ENCODE measurements around the gene RALGDS. TPM values are rescaled to one million over a fixed set of nuclear protein-coding genes. Genes with fewer than 3 reads are reported as not detected.

RALGDS gene
- total and polyA plus RNA-seq, 2 donors (not counting 1 experiment from before 2014, with no cell fraction given) = 62.4 to 88.0 TPM

DNA sequence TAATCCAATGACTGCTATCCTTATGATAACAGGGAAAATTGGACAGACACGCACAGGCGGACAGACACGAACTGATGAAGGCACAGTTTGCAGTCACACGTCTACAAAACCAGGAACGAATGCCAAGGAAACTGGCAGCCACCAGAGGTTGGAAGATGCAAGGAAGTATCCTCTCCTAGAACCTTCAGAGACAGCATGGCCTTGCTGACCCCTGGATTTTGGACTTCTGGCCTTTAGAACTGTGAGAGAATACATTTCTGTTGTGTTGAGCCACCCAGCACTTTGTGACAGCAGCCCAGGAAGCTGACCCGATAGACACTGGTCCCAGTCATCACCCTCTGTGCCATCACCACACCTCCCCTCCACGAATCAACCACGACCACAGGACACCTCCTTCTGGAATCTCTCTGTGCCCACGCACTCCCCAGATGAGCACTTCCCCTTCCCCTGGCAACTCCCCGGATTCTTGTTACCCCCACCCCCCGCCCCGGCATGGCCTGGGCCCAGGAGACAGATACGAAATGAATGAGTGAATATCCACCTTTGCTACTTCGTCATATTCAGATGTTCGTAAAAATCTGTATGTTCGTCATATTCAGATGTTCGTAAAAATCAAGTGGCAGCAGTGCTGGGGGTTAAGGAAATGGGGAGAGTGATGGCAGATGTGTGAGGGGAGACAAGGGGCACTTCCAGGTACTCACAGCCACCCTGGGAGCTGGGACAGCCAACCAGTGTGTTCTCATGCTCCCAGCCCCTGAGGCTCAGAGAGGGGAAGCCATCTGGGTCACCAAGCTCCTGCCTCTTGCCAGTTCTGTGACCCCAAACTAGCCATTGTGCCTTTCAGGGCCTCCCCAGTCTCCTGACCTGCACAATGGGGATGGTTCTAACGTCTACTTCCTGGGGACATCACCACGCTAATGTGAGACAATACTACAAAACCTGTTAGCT, 24.1 kb upstream of the RALGDS start:
- Histone ChIP-seq H3K9ac (ENCODE audit: low read length) (peak overlapping the region; percentile 52), H3K27me3 (replicated peaks in 1 of 4; ENCODE audit: control extremely low read depth in 1 of 4, control insufficient read depth in 3 of 4, insufficient read depth in 4 of 4, low read length in 3 of 4) (no peaks in the 10 kb centered on the region), H3K4me2 (replicated peaks; ENCODE audit: low read depth, low read length, poor library complexity, severe bottlenecking) (peak overlapping the region; percentile 85), H4K20me1 (ENCODE audit: control insufficient read depth, insufficient read depth, low read length, poor library complexity, severe bottlenecking) (peaks cover 68% of the 10 kb centered on the region), H3K9me3 (ENCODE audit: control extremely low read depth in 1 of 3, control insufficient read depth in 2 of 3, insufficient read depth in 1 of 3, low read length in 2 of 3) (no peaks in the 10 kb centered on the region), H3K36me3 (replicated peaks in 1 of 2; ENCODE audit: control extremely low read depth in 1 of 2, control insufficient read depth in 1 of 2, extremely low read depth in 1 of 2, insufficient read depth in 2 of 2, low read length in 1 of 2) (no peaks in the 10 kb centered on the region), H3K4me3 (ENCODE audit: control extremely low read depth in 1 of 5, extremely low read depth in 1 of 5, insufficient read depth in 1 of 5, low read depth in 2 of 5, low read length in 4 of 5) (peak overlapping the region in 3 of 5 experiments; percentile 20 to 43 (median 34)), H3K4me1 (ENCODE audit: control insufficient read depth in 2 of 2, insufficient read depth in 2 of 2, low read length in 2 of 2) (peaks cover 29 to 63% of the 10 kb centered on the region in 2 donors), H3K79me2 (ENCODE audit: control insufficient read depth, insufficient read depth, low read length) (peaks cover 79% of the 10 kb centered on the region), H2AFZ (ENCODE audit: insufficient read depth, low read depth, low read length, poor library complexity, severe bottlenecking) (no peak overlapping the region), H3K27ac (ENCODE audit: low read length in 2 of 2) (peak overlapping the region; percentile 43 to 67)
- TF ChIP-seq, protein P1, sequence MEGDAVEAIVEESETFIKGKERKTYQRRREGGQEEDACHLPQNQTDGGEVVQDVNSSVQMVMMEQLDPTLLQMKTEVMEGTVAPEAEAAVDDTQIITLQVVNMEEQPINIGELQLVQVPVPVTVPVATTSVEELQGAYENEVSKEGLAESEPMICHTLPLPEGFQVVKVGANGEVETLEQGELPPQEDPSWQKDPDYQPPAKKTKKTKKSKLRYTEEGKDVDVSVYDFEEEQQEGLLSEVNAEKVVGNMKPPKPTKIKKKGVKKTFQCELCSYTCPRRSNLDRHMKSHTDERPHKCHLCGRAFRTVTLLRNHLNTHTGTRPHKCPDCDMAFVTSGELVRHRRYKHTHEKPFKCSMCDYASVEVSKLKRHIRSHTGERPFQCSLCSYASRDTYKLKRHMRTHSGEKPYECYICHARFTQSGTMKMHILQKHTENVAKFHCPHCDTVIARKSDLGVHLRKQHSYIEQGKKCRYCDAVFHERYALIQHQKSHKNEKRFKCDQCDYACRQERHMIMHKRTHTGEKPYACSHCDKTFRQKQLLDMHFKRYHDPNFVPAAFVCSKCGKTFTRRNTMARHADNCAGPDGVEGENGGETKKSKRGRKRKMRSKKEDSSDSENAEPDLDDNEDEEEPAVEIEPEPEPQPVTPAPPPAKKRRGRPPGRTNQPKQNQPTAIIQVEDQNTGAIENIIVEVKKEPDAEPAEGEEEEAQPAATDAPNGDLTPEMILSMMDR (IDR thresholded peaks at IDR 0.05) = no peak
- TF ChIP-seq EZH2 (IDR thresholded peaks at IDR 0.05; ENCODE audit: borderline replicate concordance, insufficient read depth, low read depth, low read length, poor library complexity, severe bottlenecking) = no peak
- Mint-ChIP-seq H3K4me1 (peaks cover 68% of the 10 kb centered on the region), H3K27me3 (no peaks in the 10 kb centered on the region), H3K27ac (peak overlapping the region; percentile 86), H3K4me3 (peak overlapping the region; percentile 84), H3K9me3 (ENCODE audit: insufficient read depth) (no peaks in the 10 kb centered on the region)
- POLR2A ChIA-PET = interaction anchor here (0.5 to 1.9 kb wide), 8 partner anchors 9 to 115 kb away, joined by 3 to 22 read pairs (median 6); partner anchors contain the start of genes GTF3C5 and RALGDS
- peak; percentile 32 for DNase-seq
- intact Hi-C loops (cut with micrococcal nuclease) = loop anchor here (1.0 to 5.0 kb wide), 8 partner anchors 12 to 922 kb away; partner anchors contain the start of genes BRD3, GTF3C5 and RALGDS
- no peak for ATAC-seq (ENCODE audit: low read depth)
- 82% methylated on average over 15 of the region's 19 CpGs for WGBS (ENCODE audit: insufficient coverage)
- CTCF ChIA-PET = interaction anchor here (0.6 to 12.7 kb wide), 18 partner anchors 8 to 736 kb away, joined by 3 to 599 read pairs (median 6); partner anchors contain the start of genes GTF3C5 and RALGDS
